ENCODE measurements around the gene TSPAN14. TPM values are rescaled to one million over a fixed set of nuclear protein-coding genes. Genes with fewer than 3 reads are reported as not detected.

The TSPAN14 gene
- total and polyA plus RNA-seq, 2 of the 13 experiments (the other 11 are each of a cell fraction or from before 2014, with no cell fraction given), result 24.1 to 80.6 TPM

DNA sequence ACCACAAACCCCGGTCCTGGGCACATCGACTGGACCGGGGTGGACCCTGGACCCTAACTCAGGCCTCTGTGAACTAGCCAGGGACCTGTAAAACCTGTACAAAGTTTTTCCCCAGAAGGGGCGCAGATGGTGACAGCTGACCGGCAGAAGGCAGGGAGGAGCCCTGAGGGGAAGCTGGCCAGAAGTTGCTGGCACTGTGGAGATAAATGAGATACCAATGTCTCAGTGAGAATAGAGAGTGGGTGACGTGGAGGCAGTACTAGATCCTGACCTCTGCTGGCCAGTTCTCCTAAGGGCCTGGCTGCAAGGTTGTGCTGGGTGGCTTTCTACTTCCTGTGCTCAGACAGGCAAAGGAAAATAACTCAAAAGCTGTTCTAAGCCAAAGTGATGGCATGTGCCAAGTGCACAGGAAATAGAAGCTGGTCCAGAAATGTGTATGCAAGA is 10.6 kb upstream of the TSPAN14 start:
- Histone ChIP-seq H3K9ac (ENCODE audit: insufficient read depth, low read depth, low read length) (no peak overlapping the region), H3K4me3 (replicated peaks in 1 of 3; ENCODE audit: insufficient read depth in 1 of 3, low read depth in 2 of 3, low read length in 3 of 3) (peak overlapping the region in 1 of 3 experiments; percentile 21; a peak in 1 of 6 replicates), H3K4me2 (ENCODE audit: low read depth, low read length) (peak overlapping the region; percentile 37), H2AFZ (ENCODE audit: low read length) (no peak overlapping the region), H3K36me3 (replicated peaks in 1 of 2; ENCODE audit: control insufficient read depth in 1 of 2, insufficient read depth in 2 of 2, low read length in 2 of 2) (no peaks in the 10 kb centered on the region), H3K27ac (ENCODE audit: extremely low read length, insufficient read depth, low read length) (no peak overlapping the region), H3K4me1 (ENCODE audit: insufficient read depth, low read length) (peaks cover 46% of the 10 kb centered on the region), H3K79me2 (ENCODE audit: insufficient read depth, low read length) (no peaks in the 10 kb centered on the region), H3K9me3 (ENCODE audit: low read length) (no peaks in the 10 kb centered on the region), H4K20me1 (ENCODE audit: insufficient read depth, low read length) (no peaks in the 10 kb centered on the region), H3K27me3 (ENCODE audit: control insufficient read depth in 1 of 2, insufficient read depth in 2 of 2, low read length in 2 of 2) (no peaks in the 10 kb centered on the region)
- FAIRE-seq, result no peak
- in situ Hi-C loops (cut with HindIII; ENCODE audit: extremely low pct_ligation_motif_present, low pct_unique_long_range_greater_than_20kb), result loop anchor here (5.0 kb wide), 1 partner anchor 56 kb away; no protein-coding TSS in a partner anchor
- ChIA-PET CTCF (ENCODE audit: low intra/inter-chr PET ratio, low total read pairs) (interaction anchor here (0.7 to 4.5 kb wide), 6 partner anchors 59 to 86 kb away, joined by 3 to 65 read pairs (median 8); no protein-coding TSS in a partner anchor), POLR2A (interaction anchor here (1.8 to 3.5 kb wide), 2 partner anchors 36 to 61 kb away, joined by 6 to 28 read pairs; partner anchors contain the start of gene PRXL2A)
- peak; percentile 41 for DNase-seq (ENCODE audit: low spot score)
- intact Hi-C loops (cut with micrococcal nuclease; ENCODE audit: unreplicated experiment), result loop anchor here (1.0 to 10.0 kb wide), 5 partner anchors 36 to 481 kb away; partner anchors contain the start of gene PRXL2A
- WGBS (ENCODE audit: low lambda C conversion rate), result 7% methylated on average over 6 of the region's 6 CpGs
- ATAC-seq, result peak; percentile 87
- no TSS peak for BruUV-seq (replicated peaks)
- TF ChIP-seq CHCHD3 (CRISPR knock-in tag; IDR thresholded peaks at IDR 0.05) (no peak), EP300 (IDR thresholded peaks at IDR 0.05; ENCODE audit: low read depth in 2 of 2, low read length in 2 of 2) (no peak), EP300 (CRISPR knock-in tag; IDR thresholded peaks at IDR 0.05; ENCODE audit: borderline replicate concordance) (no peak), RAD21 (CRISPR knock-in tag; IDR thresholded peaks at IDR 0.05) (peak; percentile 52; the same call in 1 of the 2 replicates), NCOR1 (IDR thresholded peaks at IDR 0.05; ENCODE audit: borderline replicate concordance, low read length) (peak; percentile 38; the same call in 1 of the 2 replicates), ZNF629 (CRISPR knock-in tag; conservative IDR thresholded peaks at IDR 0.05) (0 out of 2 replicates have a peak, but pooled peaks have one; percentile 12), SRSF1 (optimal IDR thresholded peaks at IDR 0.05; ENCODE audit: low read depth, low read length) (no peak), MAFG (CRISPR knock-in tag; IDR thresholded peaks at IDR 0.05) (no peak), SMAD3 (CRISPR knock-in tag; IDR thresholded peaks at IDR 0.05) (no peak), MTF1 (CRISPR knock-in tag; IDR thresholded peaks at IDR 0.05) (no peak), ZNF501 (CRISPR knock-in tag; IDR thresholded peaks at IDR 0.05) (0 out of 2 replicates have a peak, but pooled peaks have one; percentile 19)
- TF ChIP-seq, protein P1, sequence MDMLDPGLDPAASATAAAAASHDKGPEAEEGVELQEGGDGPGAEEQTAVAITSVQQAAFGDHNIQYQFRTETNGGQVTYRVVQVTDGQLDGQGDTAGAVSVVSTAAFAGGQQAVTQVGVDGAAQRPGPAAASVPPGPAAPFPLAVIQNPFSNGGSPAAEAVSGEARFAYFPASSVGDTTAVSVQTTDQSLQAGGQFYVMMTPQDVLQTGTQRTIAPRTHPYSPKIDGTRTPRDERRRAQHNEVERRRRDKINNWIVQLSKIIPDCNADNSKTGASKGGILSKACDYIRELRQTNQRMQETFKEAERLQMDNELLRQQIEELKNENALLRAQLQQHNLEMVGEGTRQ (IDR thresholded peaks at IDR 0.05; ENCODE audit: low read depth, low read length), result no peak
- TF ChIP-seq, protein P1 (CRISPR knock-in tag; IDR thresholded peaks at IDR 0.05; ENCODE audit: borderline replicate concordance), result no peak
- TF ChIP-seq, protein P2, sequence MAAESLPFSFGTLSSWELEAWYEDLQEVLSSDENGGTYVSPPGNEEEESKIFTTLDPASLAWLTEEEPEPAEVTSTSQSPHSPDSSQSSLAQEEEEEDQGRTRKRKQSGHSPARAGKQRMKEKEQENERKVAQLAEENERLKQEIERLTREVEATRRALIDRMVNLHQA (CRISPR knock-in tag; IDR thresholded peaks at IDR 0.05), result no peak
- TF ChIP-seq, protein P3, sequence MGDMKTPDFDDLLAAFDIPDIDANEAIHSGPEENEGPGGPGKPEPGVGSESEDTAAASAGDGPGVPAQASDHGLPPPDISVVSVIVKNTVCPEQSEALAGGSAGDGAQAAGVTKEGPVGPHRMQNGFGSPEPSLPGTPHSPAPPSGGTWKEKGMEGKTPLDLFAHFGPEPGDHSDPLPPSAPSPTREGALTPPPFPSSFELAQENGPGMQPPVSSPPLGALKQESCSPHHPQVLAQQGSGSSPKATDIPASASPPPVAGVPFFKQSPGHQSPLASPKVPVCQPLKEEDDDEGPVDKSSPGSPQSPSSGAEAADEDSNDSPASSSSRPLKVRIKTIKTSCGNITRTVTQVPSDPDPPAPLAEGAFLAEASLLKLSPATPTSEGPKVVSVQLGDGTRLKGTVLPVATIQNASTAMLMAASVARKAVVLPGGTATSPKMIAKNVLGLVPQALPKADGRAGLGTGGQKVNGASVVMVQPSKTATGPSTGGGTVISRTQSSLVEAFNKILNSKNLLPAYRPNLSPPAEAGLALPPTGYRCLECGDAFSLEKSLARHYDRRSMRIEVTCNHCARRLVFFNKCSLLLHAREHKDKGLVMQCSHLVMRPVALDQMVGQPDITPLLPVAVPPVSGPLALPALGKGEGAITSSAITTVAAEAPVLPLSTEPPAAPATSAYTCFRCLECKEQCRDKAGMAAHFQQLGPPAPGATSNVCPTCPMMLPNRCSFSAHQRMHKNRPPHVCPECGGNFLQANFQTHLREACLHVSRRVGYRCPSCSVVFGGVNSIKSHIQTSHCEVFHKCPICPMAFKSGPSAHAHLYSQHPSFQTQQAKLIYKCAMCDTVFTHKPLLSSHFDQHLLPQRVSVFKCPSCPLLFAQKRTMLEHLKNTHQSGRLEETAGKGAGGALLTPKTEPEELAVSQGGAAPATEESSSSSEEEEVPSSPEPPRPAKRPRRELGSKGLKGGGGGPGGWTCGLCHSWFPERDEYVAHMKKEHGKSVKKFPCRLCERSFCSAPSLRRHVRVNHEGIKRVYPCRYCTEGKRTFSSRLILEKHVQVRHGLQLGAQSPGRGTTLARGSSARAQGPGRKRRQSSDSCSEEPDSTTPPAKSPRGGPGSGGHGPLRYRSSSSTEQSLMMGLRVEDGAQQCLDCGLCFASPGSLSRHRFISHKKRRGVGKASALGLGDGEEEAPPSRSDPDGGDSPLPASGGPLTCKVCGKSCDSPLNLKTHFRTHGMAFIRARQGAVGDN (CRISPR knock-in tag; IDR thresholded peaks at IDR 0.05), result peak; percentile 29
- TF ChIP-seq, protein P4, sequence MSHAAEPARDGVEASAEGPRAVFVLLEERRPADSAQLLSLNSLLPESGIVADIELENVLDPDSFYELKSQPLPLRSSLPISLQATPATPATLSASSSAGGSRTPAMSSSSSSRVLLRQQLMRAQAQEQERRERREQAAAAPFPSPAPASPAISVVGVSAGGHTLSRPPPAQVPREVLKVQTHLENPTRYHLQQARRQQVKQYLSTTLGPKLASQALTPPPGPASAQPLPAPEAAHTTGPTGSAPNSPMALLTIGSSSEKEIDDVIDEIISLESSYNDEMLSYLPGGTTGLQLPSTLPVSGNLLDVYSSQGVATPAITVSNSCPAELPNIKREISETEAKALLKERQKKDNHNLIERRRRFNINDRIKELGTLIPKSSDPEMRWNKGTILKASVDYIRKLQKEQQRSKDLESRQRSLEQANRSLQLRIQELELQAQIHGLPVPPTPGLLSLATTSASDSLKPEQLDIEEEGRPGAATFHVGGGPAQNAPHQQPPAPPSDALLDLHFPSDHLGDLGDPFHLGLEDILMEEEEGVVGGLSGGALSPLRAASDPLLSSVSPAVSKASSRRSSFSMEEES (CRISPR knock-in tag; IDR thresholded peaks at IDR 0.05), result no peak
